Tibial nerve (tissue), 4 donors: ENCODE results near the gene ARID1B. TPM values are rescaled to one million over a fixed set of nuclear protein-coding genes. Genes with fewer than 3 reads are reported as not detected.

Source experiments
- DNase-seq, 2 donors: peaks; one replicate each; pipeline ENCODE4 v3.0.0-alpha.2; 2019; ENCODE audit warnings: low spot score in 2 of 2
- H3K27ac ChIP-seq, 4 donors: fragments of 200-600 bp; sonication (generic) in 3 of 4; one replicate each; pipeline ENCODE4 v1.5.1; 2017 to 2019; ENCODE audit warnings: mild to moderate bottlenecking in 1 of 4
- H3K27me3 ChIP-seq, 2 donors: fragments of 200-600 bp; sonication (generic) in 1 of 2; one replicate each; pipeline versions ENCODE4 v1.5.1 to v1.6.0; 2017 to 2019
- H3K36me3 ChIP-seq, 3 donors: fragments of 200-600 bp; sonication (generic); one replicate each; pipeline ENCODE4 v1.5.1; 2018 to 2019
- H3K4me1 ChIP-seq, 4 donors: fragments of 200-600 bp; sonication (generic) in 3 of 4; one replicate each; pipeline ENCODE4 v1.5.1; 2017 to 2019
- H3K4me3 ChIP-seq, 4 donors: fragments of 200-600 bp; sonication (generic) in 3 of 4; one replicate each; pipeline ENCODE4 v1.5.1; 2017 to 2019; ENCODE audit warnings: mild to moderate bottlenecking in 1 of 4, moderate library complexity in 1 of 4
- H3K9me3 ChIP-seq, 4 donors: fragments of 200-600 bp; sonication (generic) in 3 of 4; one replicate each; pipeline ENCODE4 v1.5.1; 2017 to 2019
- EP300 ChIP-seq, 2 donors: sonication (generic); formaldehyde crosslinking; IDR thresholded peaks; one replicate each; pipeline ENCODE4 v1.6.1; 2017; ENCODE audit warnings: antibody characterized with exemption in 2 of 2, mild to moderate bottlenecking in 1 of 2
- POLR2A ChIP-seq, 2 donors: fragments of 450-650 bp; IDR thresholded peaks; one replicate each; pipeline ENCODE4 v1.6.1; 2017; ENCODE audit warnings: antibody characterized with exemption in 2 of 2, mild to moderate bottlenecking in 2 of 2, moderate library complexity in 2 of 2
- WGBS, 2 donors: methylation state at CpG; one replicate each; pipeline ENCODE4 v1.1.5; 2018; 5-methylcytosine and 5-hydroxymethylcytosine counted together
- total RNA-seq, 4 donors: library from RNA; depleted of rRNA; stranded (reverse); fragments of >200 nt; gene quantifications; one replicate each; pipeline ENCODE4 v1.1.0, GENCODE V29; 2016
- TF ChIP-seq, protein P1 (sequence below), 5 experiments: fragments of 200-600 bp in 3 of 5; fragments of 450-650 bp in 2 of 5; sonication (generic) in 3 of 5; IDR thresholded peaks; one replicate each; pipeline ENCODE4 v1.5.1; 2016 to 2019; ENCODE audit warnings: antibody characterized with exemption in 5 of 5, mild to moderate bottlenecking in 3 of 5, moderate library complexity in 2 of 5

Gene ARID1B
- total RNA-seq, 4 donors from 2014 or later, result 91.5 to 123 (median 110) TPM

GRCh38 chr6:156868385-156868784 is 91.2 kb downstream of the ARID1B start:
- Histone ChIP-seq H3K4me3 (no peak overlapping the region), H3K27me3 (no peaks in the 10 kb centered on the region), H3K4me1 (peaks cover 0 to 53% (median 6%) of the 10 kb centered on the region in 4 donors), H3K9me3 (peaks cover 0 to 7% (median 0%) of the 10 kb centered on the region in 4 donors), H3K36me3 (peaks cover 0 to under 1% (median 0%) of the 10 kb centered on the region in 3 donors), H3K27ac (no peak overlapping the region)
- TF ChIP-seq, protein P1, sequence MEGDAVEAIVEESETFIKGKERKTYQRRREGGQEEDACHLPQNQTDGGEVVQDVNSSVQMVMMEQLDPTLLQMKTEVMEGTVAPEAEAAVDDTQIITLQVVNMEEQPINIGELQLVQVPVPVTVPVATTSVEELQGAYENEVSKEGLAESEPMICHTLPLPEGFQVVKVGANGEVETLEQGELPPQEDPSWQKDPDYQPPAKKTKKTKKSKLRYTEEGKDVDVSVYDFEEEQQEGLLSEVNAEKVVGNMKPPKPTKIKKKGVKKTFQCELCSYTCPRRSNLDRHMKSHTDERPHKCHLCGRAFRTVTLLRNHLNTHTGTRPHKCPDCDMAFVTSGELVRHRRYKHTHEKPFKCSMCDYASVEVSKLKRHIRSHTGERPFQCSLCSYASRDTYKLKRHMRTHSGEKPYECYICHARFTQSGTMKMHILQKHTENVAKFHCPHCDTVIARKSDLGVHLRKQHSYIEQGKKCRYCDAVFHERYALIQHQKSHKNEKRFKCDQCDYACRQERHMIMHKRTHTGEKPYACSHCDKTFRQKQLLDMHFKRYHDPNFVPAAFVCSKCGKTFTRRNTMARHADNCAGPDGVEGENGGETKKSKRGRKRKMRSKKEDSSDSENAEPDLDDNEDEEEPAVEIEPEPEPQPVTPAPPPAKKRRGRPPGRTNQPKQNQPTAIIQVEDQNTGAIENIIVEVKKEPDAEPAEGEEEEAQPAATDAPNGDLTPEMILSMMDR (IDR thresholded peaks at IDR 0.05), result no peak
- WGBS, 2 donors, result 90% methylated on average over 3 of the region's 3 CpGs
- no peak for DNase-seq

- Histone ChIP-seq H3K27me3 (no peaks in the 10 kb centered on the region), H3K9me3 (peaks cover 0 to 3% (median 0%) of the 10 kb centered on the region in 4 donors), H3K36me3 (peaks cover 0 to 7% (median 0%) of the 10 kb centered on the region in 3 donors), H3K4me3 (no peak overlapping the region), H3K4me1 (peaks cover 0 to 57% (median 6%) of the 10 kb centered on the region in 4 donors), H3K27ac (no peak overlapping the region)
- no peak for DNase-seq
- WGBS, 2 donors, result 70 to 73% methylated on average over 10 to 12 of the region's 13 CpGs
- TF ChIP-seq POLR2A (IDR thresholded peaks at IDR 0.05) (no peak), EP300 (IDR thresholded peaks at IDR 0.05) (no peak)
- TF ChIP-seq, protein P1 (IDR thresholded peaks at IDR 0.05), result no peak
These were observed 92.8 kb downstream of the ARID1B start for GRCh38 chr6:156869980-156870398.

- TF ChIP-seq, protein P1 (IDR thresholded peaks at IDR 0.05), result no peak
- TF ChIP-seq EP300 (IDR thresholded peaks at IDR 0.05), result no peak
- TF ChIP-seq POLR2A (IDR thresholded peaks at IDR 0.05), result no peak
- no peak overlapping the region for H3K27ac ChIP-seq
- peaks cover 0 to 59% (median 5%) of the 10 kb centered on the region in 4 donors for H3K4me1 ChIP-seq
- H3K36me3 ChIP-seq, result peaks cover 0 to 7% (median 0%) of the 10 kb centered on the region in 3 donors
- no peaks in the 10 kb centered on the region for H3K27me3 ChIP-seq
- H3K4me3 ChIP-seq, result no peak overlapping the region
- 66 to 73% methylated on average over 5 of the region's 5 CpGs for WGBS, 2 donors
- no peak for DNase-seq
- H3K9me3 ChIP-seq, result no peaks in the 10 kb centered on the region
These were observed 93.9 kb downstream of the ARID1B start for GRCh38 chr6:156870924-156871539.

DNA sequence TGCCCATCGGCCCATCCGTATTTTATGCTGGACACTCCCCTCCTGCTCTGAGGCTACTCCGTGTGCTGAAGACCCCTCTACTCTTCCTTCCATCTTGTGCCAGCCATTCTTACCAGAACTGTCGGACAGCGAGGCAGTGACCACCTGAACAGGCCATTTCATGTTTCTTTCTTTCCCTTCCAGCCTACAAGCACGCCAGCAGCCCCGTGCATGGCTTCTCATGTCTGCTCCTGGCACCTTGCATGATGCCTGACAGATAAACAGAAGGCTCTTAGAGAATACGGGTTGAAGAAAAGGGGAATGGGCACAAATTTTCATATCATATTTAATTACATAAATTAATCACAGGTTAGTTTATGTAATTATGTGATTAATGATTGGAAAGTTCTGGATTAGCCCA is 95.7 kb downstream of the ARID1B start:
- no peak for DNase-seq

More for the DNA sequence above, 95.7 kb downstream of the ARID1B start:
- Histone ChIP-seq H3K27me3 (no peaks in the 10 kb centered on the region), H3K27ac (no peak overlapping the region), H3K4me1 (peaks cover 0 to 58% (median 0%) of the 10 kb centered on the region in 4 donors), H3K9me3 (no peaks in the 10 kb centered on the region), H3K36me3 (peaks cover 0 to 7% (median 0%) of the 10 kb centered on the region in 3 donors), H3K4me3 (no peak overlapping the region)
- TF ChIP-seq EP300 (IDR thresholded peaks at IDR 0.05) (no peak), POLR2A (IDR thresholded peaks at IDR 0.05) (no peak)
- TF ChIP-seq, protein P1 (IDR thresholded peaks at IDR 0.05), result no peak
- WGBS, 2 donors, result 90 to 96% methylated on average over 8 of the region's 8 CpGs
